GM18873 (cell line): ENCODE measurements around the gene ANO10.
"Not testable (repeated sequence)": the region's sequence is repeated elsewhere in the genome, so short reads cannot be mapped to it uniquely, and the experiment has no call there.

ENCODE experiments used
- ATAC-seq: cut with Tn5 transposase; IDR thresholded peaks from one replicate; pipeline ENCODE4 v1.9.1; 2021; ENCODE audit warnings: mild to moderate bottlenecking, moderate library complexity, moderate number of reproducible peaks; ENCODE audit not compliant: unreplicated experiment, low FRiP score

ANO10 gene

GRCh38 chr3:43362183-43362582, 259.6 kb downstream of the ANO10 start:
- ATAC-seq, result no peak

- ATAC-seq, result no peak
Measured at GRCh38 chr3:43361077-43361476, 260.7 kb downstream of the ANO10 start.

- ATAC-seq, result not testable (repeated sequence)
Measured at GRCh38 chr3:43356033-43356432, 265.8 kb downstream of the ANO10 start.

GRCh38 chr3:43353923-43354670, 267.7 kb downstream of the ANO10 start:
- no peak for ATAC-seq

- ATAC-seq, result no peak
Measured at GRCh38 chr3:43353393-43353792, 268.4 kb downstream of the ANO10 start.

- no peak for ATAC-seq
Measured at GRCh38 chr3:43349716-43350115, 272.1 kb downstream of the ANO10 start.

GRCh38 chr3:43348852-43349574, 272.8 kb downstream of the ANO10 start:
- no peak for ATAC-seq

GRCh38 chr3:43348350-43348749, 273.5 kb downstream of the ANO10 start:
- no peak for ATAC-seq

GRCh38 chr3:43347774-43348173, 274.0 kb downstream of the ANO10 start:
- no peak for ATAC-seq

GRCh38 chr3:43346978-43347749, 274.6 kb downstream of the ANO10 start:
- no peak for ATAC-seq

GRCh38 chr3:43345877-43346276, 275.9 kb downstream of the ANO10 start:
- no peak for ATAC-seq

- ATAC-seq, result no peak
Measured at GRCh38 chr3:43345246-43345645, 276.6 kb downstream of the ANO10 start.

GRCh38 chr3:43344520-43344919, 277.3 kb downstream of the ANO10 start:
- ATAC-seq, result no peak

GRCh38 chr3:43343815-43344214, 278.0 kb downstream of the ANO10 start:
- ATAC-seq, result no peak

GRCh38 chr3:43343185-43343584, 278.6 kb downstream of the ANO10 start:
- ATAC-seq, result no peak

GRCh38 chr3:43341788-43342187, 280.0 kb downstream of the ANO10 start:
- no peak for ATAC-seq

- ATAC-seq, result no peak
Measured at GRCh38 chr3:43340403-43340802, 281.4 kb downstream of the ANO10 start.

- no peak for ATAC-seq
Measured at GRCh38 chr3:43338295-43338694, 283.5 kb downstream of the ANO10 start.

- no peak for ATAC-seq
Measured at GRCh38 chr3:43335799-43336198, 286.0 kb downstream of the ANO10 start.

GRCh38 chr3:43334976-43335375, 286.8 kb downstream of the ANO10 start:
- ATAC-seq, result no peak

- no peak for ATAC-seq
Measured at GRCh38 chr3:43331381-43331780, 290.4 kb downstream of the ANO10 start.
